GM12892 (cell line): ENCODE data around the gene LYSMD1.

ENCODE experiments used
- POLR2A ChIP-seq: IDR thresholded peaks from 2 replicates; pipeline ENCODE4 v1.6.1; 2011; ENCODE audit warnings: low read depth, low read length, control low read depth
- POLR2AphosphoS5 ChIP-seq: IDR thresholded peaks from 2 replicates; pipeline ENCODE4 v1.6.1; 2011; ENCODE audit warnings: low read depth, low read length, control low read depth

DNA sequence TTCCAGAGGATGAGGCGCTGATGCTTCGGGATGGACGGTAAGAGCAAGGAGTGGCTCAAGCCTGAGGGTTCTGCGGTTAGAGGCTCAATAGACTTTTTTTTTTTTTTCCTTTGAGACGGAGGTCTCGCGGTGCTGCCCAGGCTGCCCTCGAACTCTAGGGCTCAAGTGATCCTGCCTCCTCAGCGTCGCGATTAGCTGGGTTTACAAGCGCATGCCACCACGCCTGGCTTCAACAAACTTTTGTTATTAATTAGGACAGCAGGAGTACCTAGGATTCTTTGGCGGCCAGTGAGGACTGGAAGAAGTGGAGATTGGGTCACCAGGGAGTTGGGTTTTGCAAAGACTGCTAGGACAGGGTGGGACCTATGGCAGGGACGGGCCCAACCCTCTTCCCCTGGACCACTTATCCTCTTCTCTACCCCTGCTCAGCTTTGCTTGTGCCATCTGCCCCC is 829 bp upstream of the LYSMD1 start:
- TF ChIP-seq POLR2AphosphoS5 (no peak), POLR2A (no peak)
